SK-N-SH (cell line): ENCODE results near the gene SLC26A8. TPM values are rescaled to one million over a fixed set of nuclear protein-coding genes. Genes with fewer than 3 reads are reported as not detected.
"Not testable (repeated sequence)": the region's sequence is repeated elsewhere in the genome, so short reads cannot be mapped to it uniquely, and the experiment has no call there.

Experiments used
- CTCF ChIA-PET: fragments of 300-600, 350-600 bp; formaldehyde crosslinking; extraction: SDS; loops from one replicate; lab custom pipeline; 2021; lab: Yijun Ruan, JAX
- POLR2A ChIA-PET: fragments of 350-600 bp; sonication (Branson Sonifier 250); formaldehyde crosslinking; extraction: SDS; loops from one replicate; lab custom pipeline; 2020; ENCODE audit warnings: antibody characterized with exemption, inconsistent platforms; lab: Yijun Ruan, JAX
- DNase-seq: peaks from one replicate; pipeline ENCODE4 v3.0.0; 2012
- H2AFZ ChIP-seq: fragments of 200-600 bp; sonication (generic); 2 replicates; pipeline ENCODE4 v1.8.1; 2016; ENCODE audit warnings: antibody characterized with exemption, mild to moderate bottlenecking, low read depth
- H3F3A ChIP-seq: fragments of 200-600 bp; sonication (generic); replicated peaks from 2 replicates; pipeline ENCODE3; 2016; ENCODE audit warnings: antibody characterized with exemption, mild to moderate bottlenecking; ENCODE audit not compliant: insufficient read depth
- H3K27ac ChIP-seq, 2 experiments: fragments of 200-500 bp in 1 of 2; fragments of 200-600 bp in 1 of 2; sonication (Bioruptor generic) in 1 of 2; sonication (generic), shearing (Covaris generic) in 1 of 2; 2 replicates each; pipeline versions ENCODE4 v1.5.1 to v1.6.1; 2014 to 2016; ENCODE audit warnings: low read depth in 2 of 2, inconsistent platforms in 1 of 2, low read length in 1 of 2, mild to moderate bottlenecking in 1 of 2, mixed read lengths in 1 of 2
- H3K27me3 ChIP-seq: fragments of 200-600 bp; sonication (generic), shearing (Covaris generic); 2 replicates; pipeline ENCODE4 v1.6.1; 2016; ENCODE audit warnings: mixed run types; ENCODE audit not compliant: insufficient read depth
- H3K36me3 ChIP-seq, 2 experiments: fragments of 200-500 bp in 1 of 2; fragments of 200-600 bp in 1 of 2; sonication (Bioruptor generic) in 1 of 2; sonication (generic) in 1 of 2; replicated peaks in 1 of 2; 2 replicates each; pipeline versions ENCODE3 to v1.5.1; 2014 to 2016; ENCODE audit warnings: low read length in 1 of 2, mild to moderate bottlenecking in 1 of 2; ENCODE audit not compliant: insufficient read depth in 2 of 2, control insufficient read depth in 1 of 2
- H3K4me1 ChIP-seq, 2 experiments: fragments of 200-500 bp in 1 of 2; fragments of 200-600 bp in 1 of 2; sonication (Bioruptor generic) in 1 of 2; sonication (generic), shearing (Covaris generic) in 1 of 2; 2 replicates each; pipeline versions ENCODE4 v1.5.1 to v1.6.1; 2014 to 2016; ENCODE audit warnings: low read depth in 1 of 2, low read length in 1 of 2, mixed run types in 1 of 2; ENCODE audit not compliant: insufficient read depth in 2 of 2, control insufficient read depth in 1 of 2
- H3K4me2 ChIP-seq: fragments of 200-600 bp; sonication (generic), shearing (Covaris generic); 2 replicates; pipeline ENCODE4 v1.6.1; 2017; ENCODE audit warnings: mixed run types
- H3K4me3 ChIP-seq, 2 experiments: fragments of 200-500 bp in 1 of 2; fragments of 200-600 bp in 1 of 2; sonication (Bioruptor generic) in 1 of 2; sonication (generic), shearing (Covaris generic) in 1 of 2; 2 replicates each; pipeline versions ENCODE4 v1.5.1 to v1.8.1; 2014 to 2016; ENCODE audit warnings: low read depth in 2 of 2, inconsistent platforms in 1 of 2, low read length in 1 of 2, mild to moderate bottlenecking in 1 of 2, mixed read lengths in 1 of 2, moderate library complexity in 1 of 2
- H3K79me2 ChIP-seq: fragments of 200-600 bp; sonication (generic); 2 replicates; pipeline ENCODE4 v1.8.1; 2017; ENCODE audit warnings: mild to moderate bottlenecking; ENCODE audit not compliant: insufficient read depth
- H3K9ac ChIP-seq: fragments of 200-600 bp; sonication (generic); 2 replicates; pipeline ENCODE4 v1.6.1; 2017; ENCODE audit warnings: mixed run types
- H3K9me2 ChIP-seq: fragments of 200-600 bp; sonication (generic); 2 replicates; pipeline ENCODE4 v1.6.1; 2017; ENCODE audit warnings: mixed run types
- H3K9me3 ChIP-seq: fragments of 200-600 bp; sonication (generic); 2 replicates; pipeline ENCODE4 v1.6.1; 2017; ENCODE audit warnings: mixed run types, mild to moderate bottlenecking, moderate library complexity
- H4K20me1 ChIP-seq: fragments of 200-600 bp; sonication (generic); 2 replicates; pipeline ENCODE4 v1.6.1; 2017; ENCODE audit warnings: mild to moderate bottlenecking, mixed run types; ENCODE audit not compliant: insufficient read depth
- CHD2 ChIP-seq: fragments of 150-350 bp; IDR thresholded peaks from 2 replicates; pipeline ENCODE4 v1.6.1; 2018; ENCODE audit warnings: low read length; ENCODE audit not compliant: partially characterized antibody
- FOXJ3 ChIP-seq: sonication (generic); formaldehyde crosslinking; IDR thresholded peaks from 2 replicates; pipeline ENCODE4 v1.5.1; 2020; ENCODE audit warnings: mild to moderate bottlenecking, missing genetic modification reagents
- FOXM1 ChIP-seq: IDR thresholded peaks from 2 replicates; pipeline ENCODE4 v1.4.0; 2012; ENCODE audit warnings: low read depth, mild to moderate bottlenecking
- GABPA ChIP-seq: IDR thresholded peaks from 2 replicates; pipeline ENCODE4 v1.4.0; 2012; ENCODE audit warnings: low read depth, mild to moderate bottlenecking
- MAX ChIP-seq: IDR thresholded peaks from 2 replicates; pipeline ENCODE4 v1.4.0; 2012; ENCODE audit warnings: low read depth
- MEF2A ChIP-seq: IDR thresholded peaks from 2 replicates; pipeline ENCODE4 v1.4.0; 2012; ENCODE audit warnings: low read depth, borderline replicate concordance
- MXI1 ChIP-seq: IDR thresholded peaks from 2 replicates; pipeline ENCODE4 v1.6.1; 2012; ENCODE audit warnings: mild to moderate bottlenecking, low read depth, low read length, improper control_type of control experiment
- NRF1 ChIP-seq: IDR thresholded peaks from 2 replicates; pipeline ENCODE4 v1.6.1; 2012; ENCODE audit warnings: low read depth, mild to moderate bottlenecking, low read length
- PBX3 ChIP-seq: IDR thresholded peaks from 2 replicates; pipeline ENCODE4; 2012
- RCOR1 ChIP-seq: fragments of 150-350 bp; IDR thresholded peaks from 2 replicates; pipeline ENCODE4 v1.6.1; 2017; ENCODE audit warnings: antibody characterized with exemption, low read length
- REST ChIP-seq: IDR thresholded peaks from 2 replicates; pipeline ENCODE4 v1.6.1; 2012; ENCODE audit warnings: mild to moderate bottlenecking, low read depth, low read length, moderate library complexity
- RFX5 ChIP-seq: IDR thresholded peaks from 2 replicates; pipeline ENCODE4 v1.6.1; 2012; ENCODE audit warnings: mild to moderate bottlenecking, improper control_type of control experiment, low read length
- SIN3A ChIP-seq: IDR thresholded peaks from 2 replicates; pipeline ENCODE4 v1.6.1; 2012; ENCODE audit warnings: low read depth, mild to moderate bottlenecking, low read length, moderate library complexity, borderline replicate concordance
- SMC3 ChIP-seq: IDR thresholded peaks from 2 replicates; pipeline ENCODE4 v1.6.1; 2012; ENCODE audit warnings: low read depth, low read length, improper control_type of control experiment
- TAF1 ChIP-seq: IDR thresholded peaks from 2 replicates; pipeline ENCODE4 v1.6.1; 2012; ENCODE audit warnings: low read depth, mild to moderate bottlenecking, low read length, moderate library complexity, borderline replicate concordance
- TCF12 ChIP-seq: IDR thresholded peaks from 2 replicates; pipeline ENCODE4 v1.4.0; 2012
- WGBS: methylation state at CpG from one replicate; pipeline ENCODE4 v1.1.6; 2017; ENCODE audit warnings: low lambda C conversion rate; 5-methylcytosine and 5-hydroxymethylcytosine counted together
- polyA plus RNA-seq, 3 experiments: library from polyadenylated mRNA; depleted of rRNA; stranded (reverse); fragments of >200 nt; gene quantifications; 2 replicates each; pipeline ENCODE4 v1.2.3, GENCODE V29; 2012
- TF ChIP-seq, protein P1 (sequence below): fragments of 150-350 bp; IDR thresholded peaks from 2 replicates; pipeline ENCODE4 v1.6.1; 2016; ENCODE audit warnings: mild to moderate bottlenecking, low read depth, low read length

The SLC26A8 gene
- polyA plus RNA-seq, 1 of the 3 experiments (the other 2 are of a cell fraction), result not detected

DNA sequence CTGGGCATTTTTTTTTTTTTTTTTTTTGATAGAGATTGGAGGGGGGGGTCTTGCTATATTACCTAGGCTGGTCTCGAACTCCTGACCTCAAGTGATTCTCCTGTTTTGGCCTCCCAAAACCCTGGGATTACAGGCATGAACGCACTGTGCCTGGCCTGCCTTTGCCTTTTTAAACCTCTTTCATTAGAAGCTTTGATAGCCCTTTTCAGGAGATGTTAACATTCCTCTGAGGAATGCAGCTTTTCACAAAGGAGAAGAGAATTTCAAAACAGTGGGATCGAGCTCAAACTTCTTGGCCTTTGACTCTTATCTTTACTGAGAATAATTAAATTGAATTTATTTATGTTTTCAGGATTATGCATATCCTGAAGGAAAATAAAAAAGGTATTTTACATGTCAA is 31.3 kb downstream of the SLC26A8 start:
- Histone ChIP-seq H3F3A (no peaks in the 10 kb centered on the region), H4K20me1 (no peaks in the 10 kb centered on the region), H2AFZ (no peak overlapping the region), H3K9me2 (no peaks in the 10 kb centered on the region), H3K79me2 (no peaks in the 10 kb centered on the region)
- TF ChIP-seq CHD2 (no peak), MXI1 (no peak), MAX (no peak), TCF12 (no peak), MEF2A (no peak)
- TF ChIP-seq, protein P1, sequence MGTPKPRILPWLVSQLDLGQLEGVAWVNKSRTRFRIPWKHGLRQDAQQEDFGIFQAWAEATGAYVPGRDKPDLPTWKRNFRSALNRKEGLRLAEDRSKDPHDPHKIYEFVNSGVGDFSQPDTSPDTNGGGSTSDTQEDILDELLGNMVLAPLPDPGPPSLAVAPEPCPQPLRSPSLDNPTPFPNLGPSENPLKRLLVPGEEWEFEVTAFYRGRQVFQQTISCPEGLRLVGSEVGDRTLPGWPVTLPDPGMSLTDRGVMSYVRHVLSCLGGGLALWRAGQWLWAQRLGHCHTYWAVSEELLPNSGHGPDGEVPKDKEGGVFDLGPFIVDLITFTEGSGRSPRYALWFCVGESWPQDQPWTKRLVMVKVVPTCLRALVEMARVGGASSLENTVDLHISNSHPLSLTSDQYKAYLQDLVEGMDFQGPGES, result no peak
- TF ChIP-seq, all 33 proteins: peak for 0
- CTCF ChIA-PET, result interaction anchor here (2.4 kb wide), 1 partner anchor 102 kb away, joined by 8 read pairs; no protein-coding TSS in a partner anchor
- WGBS, result 51% methylated on average over 3 of the region's 3 CpGs
- H3K9ac ChIP-seq, result no peak overlapping the region
- POLR2A ChIA-PET, result no interaction called here
- no peak overlapping the region for H3K27ac ChIP-seq
- H3K9me3 ChIP-seq, result no peaks in the 10 kb centered on the region
- no peak overlapping the region for H3K4me2 ChIP-seq
- no peaks in the 10 kb centered on the region for H3K36me3 ChIP-seq
- DNase-seq, result no peak
- no peaks in the 10 kb centered on the region for H3K4me1 ChIP-seq
- no peaks in the 10 kb centered on the region for H3K27me3 ChIP-seq
- H3K4me3 ChIP-seq, result no peak overlapping the region

DNA sequence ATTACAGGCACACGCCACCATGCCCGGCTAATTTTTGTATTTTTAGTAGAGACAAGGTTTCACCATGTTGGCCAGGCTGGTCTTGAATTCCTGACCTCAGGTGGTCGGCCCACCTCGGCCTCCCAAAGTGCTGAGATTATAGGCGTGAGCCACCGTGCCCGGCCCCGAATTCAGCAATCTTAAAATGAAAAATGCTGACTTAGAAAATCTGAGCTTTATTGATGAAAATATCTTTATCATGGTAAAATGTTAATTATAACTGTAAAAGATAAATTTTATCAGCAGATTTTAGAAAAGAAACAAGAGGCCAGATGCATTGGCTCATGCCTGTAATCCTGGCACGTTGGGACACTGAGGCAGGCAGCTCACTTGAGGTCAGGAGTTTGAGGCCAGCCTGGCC is 36.4 kb downstream of the SLC26A8 start:
- 79% methylated on average over 9 of the region's 9 CpGs for WGBS

GRCh38 chr6:35984701-35985100 is 39.7 kb downstream of the SLC26A8 start:
- H3K27ac ChIP-seq, result no peak overlapping the region

More for the DNA sequence above, 36.4 kb downstream of the SLC26A8 start:
- H3K9me3 ChIP-seq, H3F3A ChIP-seq, H3K79me2 ChIP-seq, H3K4me2 ChIP-seq, H3K9me2 ChIP-seq, H3K27ac ChIP-seq, H3K9ac ChIP-seq, H3K36me3 ChIP-seq, H3K4me3 ChIP-seq, H3K4me1 ChIP-seq, POLR2A ChIA-PET, H3K27me3 ChIP-seq, H2AFZ ChIP-seq, H4K20me1 ChIP-seq, DNase-seq: not testable (repeated sequence)
- CTCF ChIA-PET, result interaction anchor here (0.7 kb wide), 1 partner anchor 9 kb away, joined by 3 read pairs; no protein-coding TSS in a partner anchor

More at GRCh38 chr6:35984701-35985100, 39.7 kb downstream of the SLC26A8 start:
- H3K79me2 ChIP-seq, result no peaks in the 10 kb centered on the region
- no peaks in the 10 kb centered on the region for H4K20me1 ChIP-seq
- H3K27me3 ChIP-seq, result no peaks in the 10 kb centered on the region; the same call in 1 of the 2 replicates
- H3K4me3 ChIP-seq, result no peak overlapping the region
- H3K9ac ChIP-seq, result no peak overlapping the region
- TF ChIP-seq RCOR1, result no peak
- no peak for TF ChIP-seq GABPA
- TF ChIP-seq MEF2A, result no peak
- no peak for TF ChIP-seq SIN3A
- no peak for TF ChIP-seq TCF12
- TF ChIP-seq FOXM1, result no peak
- no peak for TF ChIP-seq SMC3
- TF ChIP-seq FOXJ3 (CRISPR knock-in tag), result no peak
- no peak for TF ChIP-seq RFX5
- no peak for TF ChIP-seq NRF1
- TF ChIP-seq PBX3, result no peak
- no peak for TF ChIP-seq REST
- no peak for TF ChIP-seq TAF1
- ChIA-PET CTCF (no interaction called here), POLR2A (no interaction called here)
- no peak overlapping the region for H3K4me2 ChIP-seq
- no peaks in the 10 kb centered on the region for H3K36me3 ChIP-seq
- no peak overlapping the region for H2AFZ ChIP-seq
- 66% methylated on average over 4 of the region's 4 CpGs for WGBS
- H3F3A ChIP-seq, result no peaks in the 10 kb centered on the region
- no peaks in the 10 kb centered on the region for H3K4me1 ChIP-seq
- no peak for DNase-seq
- H3K9me3 ChIP-seq, result no peaks in the 10 kb centered on the region
- H3K9me2 ChIP-seq, result no peaks in the 10 kb centered on the region
